ENCODE data around the gene CUL2. TPM values are rescaled to one million over a fixed set of nuclear protein-coding genes. Genes with fewer than 3 reads are reported as not detected.

Gene CUL2
- total and polyA plus RNA-seq, 2 of the 4 experiments (the other 2 are of a cell fraction): 18.9 to 36.6 TPM

- peaks cover under 1% of the 10 kb centered on the region; the same call in 1 of the 2 replicates for H3K4me1 ChIP-seq (ENCODE audit: control insufficient read depth, insufficient read depth, low read length)
- H4K91ac ChIP-seq (ENCODE audit: insufficient read depth, low read depth, low read length): no peak overlapping the region
- TF ChIP-seq RAD21 (IDR thresholded peaks at IDR 0.05; ENCODE audit: low read length) (no peak), RCOR1 (IDR thresholded peaks at IDR 0.05; ENCODE audit: insufficient replicate concordance, low read length) (no peak), FOS (IDR thresholded peaks at IDR 0.05; ENCODE audit: low read depth, low read length) (no peak), RFX5 (IDR thresholded peaks at IDR 0.05; ENCODE audit: low read depth, low read length) (no peak), USF2 (IDR thresholded peaks at IDR 0.05; ENCODE audit: low read depth, low read length) (no peak), CEBPB (IDR thresholded peaks at IDR 0.05; ENCODE audit: low read depth, low read length) (no peak), SMC3 (IDR thresholded peaks at IDR 0.05; ENCODE audit: low read depth, low read length) (no peak)
- no peak overlapping the region for H3K4me3 ChIP-seq (ENCODE audit: insufficient read depth, low read depth, low read length)
- H3K56ac ChIP-seq (ENCODE audit: extremely low read depth, insufficient read depth, low read length): no peak overlapping the region
- no CpG with 5 or more reads among the region's 5 CpGs for WGBS, 2 experiments (ENCODE audit: extremely low coverage in 2 of 2, insufficient read length in 1 of 2)
- no peak overlapping the region for H2AK5ac ChIP-seq (ENCODE audit: low read depth, low read length)
- H3K9me1 ChIP-seq (ENCODE audit: insufficient read depth, low read length): no peaks in the 10 kb centered on the region; the same call in none of the 2 replicates
- H2BK20ac ChIP-seq (ENCODE audit: low read depth, low read length): no peak overlapping the region
- dilution Hi-C loops (cut with HindIII; ENCODE audit: low sequenced_read_pairs, unreplicated experiment): no loop called here
- ChIA-PET CTCF (no interaction called here), POLR2A (ENCODE audit: unreplicated experiment) (interaction anchor here (0.6 kb wide), 1 partner anchor 19 kb away, joined by 4 read pairs; no protein-coding TSS in a partner anchor)
- H3K18ac ChIP-seq (ENCODE audit: low read depth, low read length): no peak overlapping the region
- H3K27ac ChIP-seq (ENCODE audit: insufficient read depth, low read length): no peak overlapping the region
- no peak overlapping the region for H2AK9ac ChIP-seq (replicated peaks; ENCODE audit: low read depth, low read length, poor library complexity)
- no peaks in the 10 kb centered on the region for H3K79me1 ChIP-seq (ENCODE audit: low read depth in 1 of 2, low read length in 2 of 2)
- no peak overlapping the region for H2BK5ac ChIP-seq (ENCODE audit: low read depth, low read length, poor library complexity, severe bottlenecking)
- DNase-seq: no peak
- H4K20me1 ChIP-seq (ENCODE audit: insufficient read depth, low read length): no peaks in the 10 kb centered on the region
- H2AFZ ChIP-seq (replicated peaks; ENCODE audit: low read length, poor library complexity): no peak overlapping the region
- H3K27me3 ChIP-seq (ENCODE audit: control insufficient read depth, insufficient read depth, low read length): no peaks in the 10 kb centered on the region
- intact Hi-C loops (cut with micrococcal nuclease): no loop called here
- H4K5ac ChIP-seq (ENCODE audit: low read depth, low read length): no peak overlapping the region
- H3K4me2 ChIP-seq (ENCODE audit: low read depth, low read length): no peak overlapping the region
- no peak for ATAC-seq (ENCODE audit: low read depth)
- H3K9me3 ChIP-seq (ENCODE audit: control insufficient read depth, insufficient read depth, low read length): peaks cover 7% of the 10 kb centered on the region
- no peak overlapping the region for H2BK15ac ChIP-seq (ENCODE audit: low read depth, low read length)
- no peak overlapping the region for H4K8ac ChIP-seq (ENCODE audit: low read depth in 2 of 2, low read length in 2 of 2)
- H3K9ac ChIP-seq (ENCODE audit: low read depth, low read length): no peak overlapping the region
- no peaks in the 10 kb centered on the region for H3K36me3 ChIP-seq (ENCODE audit: control insufficient read depth, insufficient read depth, low read length)
- H2BK120ac ChIP-seq (ENCODE audit: low read depth, low read length): no peak overlapping the region
- H3K14ac ChIP-seq (replicated peaks; ENCODE audit: low read depth, low read length): no peak overlapping the region
- no peak overlapping the region for H3K23ac ChIP-seq (ENCODE audit: low read depth, low read length)
- in situ Hi-C loops (cut with MboI; ENCODE audit: low sequenced_read_pairs): no loop called here
- BruUV-seq (replicated peaks): no TSS peak
- H3K4ac ChIP-seq (ENCODE audit: low read depth, low read length): no peak overlapping the region
These were observed 90.6 kb downstream of the CUL2 start for GRCh38 chr10:34999532-34999931.

All from IMR-90 (cell line).